ENCODE results near the gene SNRNP48. TPM values are rescaled to one million over a fixed set of nuclear protein-coding genes. Genes with fewer than 3 reads are reported as not detected.

Gene SNRNP48
- total RNA-seq, 1 experiment from 2014 or later, result 17.6 TPM

DNA sequence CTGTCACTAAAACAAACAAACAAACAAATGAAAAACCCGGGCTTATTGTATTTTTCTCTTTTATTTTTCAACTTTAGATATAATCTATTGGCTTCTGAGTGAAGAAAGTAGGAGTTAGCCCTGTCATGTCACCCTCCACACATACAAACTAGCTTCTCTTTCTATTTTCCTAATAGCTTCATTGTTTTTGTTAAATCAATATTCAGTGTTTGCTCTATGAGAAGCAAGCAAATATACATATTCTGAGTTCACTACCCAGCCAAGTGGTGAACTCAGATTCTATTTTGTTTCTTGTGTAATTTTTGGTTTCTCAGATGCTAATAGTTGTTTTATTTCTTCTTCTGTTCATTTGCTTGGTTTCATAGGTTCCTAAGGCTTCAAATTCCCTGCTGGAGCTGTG lies 66.4 kb downstream of the SNRNP48 start (continued):
- TF ChIP-seq JAZF1 (CRISPR knock-in tag; IDR thresholded peaks at IDR 0.05) (no peak), AR (CRISPR knock-in tag; IDR thresholded peaks at IDR 0.05) (no peak), SMAD4 (CRISPR knock-in tag; IDR thresholded peaks at IDR 0.05) (no peak), NFYB (CRISPR knock-in tag; conservative IDR thresholded peaks at IDR 0.05; ENCODE audit: low read depth) (no peak)

GRCh38 chr6:7658543-7658942 lies 68.5 kb downstream of the SNRNP48 start:
- TF ChIP-seq TP53 (CRISPR knock-in tag; IDR thresholded peaks at IDR 0.05) (no peak), ZNF423 (CRISPR knock-in tag; IDR thresholded peaks at IDR 0.05) (no peak)
- no peaks in the 10 kb centered on the region for H3K9me3 Mint-ChIP-seq
- ChIA-PET POLR2A (no interaction called here), CTCF (no interaction called here)
- DNase-seq (ENCODE audit: low spot score), result no peak
- H3K27me3 Mint-ChIP-seq (ENCODE audit: low read depth), result no peaks in the 10 kb centered on the region; the same call in 1 of the 2 replicates
- no peaks in the 10 kb centered on the region for H3K36me3 Mint-ChIP-seq
- no peak for ATAC-seq
- H3K4me3 Mint-ChIP-seq, result no peak overlapping the region
- no peaks in the 10 kb centered on the region for H3K4me1 Mint-ChIP-seq
- no peak overlapping the region for H3K27ac Mint-ChIP-seq

- ChIA-PET CTCF (interaction anchor here (1.0 kb wide), 1 partner anchor 12 kb away, joined by 4 read pairs; no protein-coding TSS in a partner anchor), POLR2A (no interaction called here)
- no peak overlapping the region for H3K27ac Mint-ChIP-seq
These were observed 71.4 kb downstream of the SNRNP48 start for GRCh38 chr6:7661364-7661763.

More at GRCh38 chr6:7661364-7661763, 71.4 kb downstream of the SNRNP48 start:
- Mint-ChIP-seq H3K27me3 (ENCODE audit: low read depth) (no peaks in the 10 kb centered on the region), H3K4me3 (no peak overlapping the region), H3K4me1 (no peaks in the 10 kb centered on the region), H3K36me3 (no peaks in the 10 kb centered on the region), H3K9me3 (peaks cover 3% of the 10 kb centered on the region; the same call in 1 of the 2 replicates)
- ATAC-seq, result no peak
- TF ChIP-seq CBFB (CRISPR knock-in tag; IDR thresholded peaks at IDR 0.05; ENCODE audit: low read depth) (no peak), JAZF1 (CRISPR knock-in tag; IDR thresholded peaks at IDR 0.05) (no peak), ZSCAN18 (CRISPR knock-in tag; IDR thresholded peaks at IDR 0.05) (no peak)
- TF ChIP-seq, protein P1, sequence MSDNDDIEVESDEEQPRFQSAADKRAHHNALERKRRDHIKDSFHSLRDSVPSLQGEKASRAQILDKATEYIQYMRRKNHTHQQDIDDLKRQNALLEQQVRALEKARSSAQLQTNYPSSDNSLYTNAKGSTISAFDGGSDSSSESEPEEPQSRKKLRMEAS (CRISPR knock-in tag; IDR thresholded peaks at IDR 0.05), result no peak
- no peak for DNase-seq (ENCODE audit: low spot score)

Other genes starting within 250 kb of the SNRNP48 start
- 0.07 to 0.30 TPM (median 0.11 TPM) in 3 replicates for gene CAGE1, start 200.5 kb upstream of the SNRNP48 start, total RNA-seq (2021)
- 16.7 to 25.6 TPM (median 20.2 TPM) in 3 replicates for gene RIOK1, start 200.4 kb upstream of the SNRNP48 start, total RNA-seq (2021)
- gene DSP, start 48.5 kb upstream of the SNRNP48 start, total RNA-seq (2021), result 74.5 to 77.0 TPM (median 76.1 TPM) in 3 replicates
- 1.0 to 1.2 TPM (median 1.1 TPM) in 3 replicates for gene BMP6, start 135.9 kb downstream of the SNRNP48 start, total RNA-seq (2021)